IPS-18a (cell line): ENCODE data around the gene BBOX1.

Experiments
- H3K27ac ChIP-seq: one replicate; pipeline ENCODE4 v1.5.1; 2013; ENCODE audit warnings: low read length
- H3K27me3 ChIP-seq: one replicate; pipeline ENCODE4 v1.6.1; 2013; ENCODE audit warnings: mild to moderate bottlenecking, low read length; ENCODE audit not compliant: control insufficient read depth, insufficient read depth
- H3K36me3 ChIP-seq: one replicate; pipeline ENCODE4 v1.6.1; 2013; ENCODE audit warnings: low read depth, low read length; ENCODE audit not compliant: control insufficient read depth
- H3K4me1 ChIP-seq: one replicate; pipeline ENCODE4 v1.6.1; 2013; ENCODE audit warnings: low read depth, low read length; ENCODE audit not compliant: control insufficient read depth
- H3K4me3 ChIP-seq: one replicate; pipeline ENCODE4 v1.5.1; 2013; ENCODE audit warnings: low read length
- H3K9ac ChIP-seq: one replicate; pipeline ENCODE4 v1.6.1; 2013; ENCODE audit warnings: mild to moderate bottlenecking, low read length, moderate library complexity
- H3K9me3 ChIP-seq: one replicate; pipeline ENCODE4 v1.6.1; 2013; ENCODE audit warnings: low read depth, low read length; ENCODE audit not compliant: control insufficient read depth

The BBOX1 gene

DNA sequence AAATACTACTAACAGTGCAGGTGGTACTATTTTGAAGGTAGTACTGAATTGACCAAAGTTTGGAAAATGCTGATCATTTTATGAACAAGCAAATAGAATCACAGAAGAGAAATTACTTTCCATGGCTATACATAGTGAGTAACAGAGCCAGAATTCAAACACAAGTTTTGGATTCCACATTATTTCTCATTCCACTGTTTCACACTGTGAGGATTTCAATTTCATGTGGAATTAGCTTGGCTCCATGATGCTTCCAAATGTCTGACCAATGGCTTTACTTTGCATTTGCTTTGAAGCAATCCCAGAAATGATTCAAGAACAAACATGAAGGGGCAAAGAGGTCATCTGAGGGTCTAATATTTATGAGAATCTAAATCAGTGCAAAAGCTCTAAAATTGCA, 98.1 kb downstream of the BBOX1 start:
- H3K4me3 ChIP-seq: no peak overlapping the region
- H3K36me3 ChIP-seq: no peaks in the 10 kb centered on the region
- H3K9ac ChIP-seq: no peak overlapping the region
- peaks cover 8% of the 10 kb centered on the region for H3K9me3 ChIP-seq
- H3K27me3 ChIP-seq: no peaks in the 10 kb centered on the region
- no peaks in the 10 kb centered on the region for H3K4me1 ChIP-seq
- no peak overlapping the region for H3K27ac ChIP-seq

DNA sequence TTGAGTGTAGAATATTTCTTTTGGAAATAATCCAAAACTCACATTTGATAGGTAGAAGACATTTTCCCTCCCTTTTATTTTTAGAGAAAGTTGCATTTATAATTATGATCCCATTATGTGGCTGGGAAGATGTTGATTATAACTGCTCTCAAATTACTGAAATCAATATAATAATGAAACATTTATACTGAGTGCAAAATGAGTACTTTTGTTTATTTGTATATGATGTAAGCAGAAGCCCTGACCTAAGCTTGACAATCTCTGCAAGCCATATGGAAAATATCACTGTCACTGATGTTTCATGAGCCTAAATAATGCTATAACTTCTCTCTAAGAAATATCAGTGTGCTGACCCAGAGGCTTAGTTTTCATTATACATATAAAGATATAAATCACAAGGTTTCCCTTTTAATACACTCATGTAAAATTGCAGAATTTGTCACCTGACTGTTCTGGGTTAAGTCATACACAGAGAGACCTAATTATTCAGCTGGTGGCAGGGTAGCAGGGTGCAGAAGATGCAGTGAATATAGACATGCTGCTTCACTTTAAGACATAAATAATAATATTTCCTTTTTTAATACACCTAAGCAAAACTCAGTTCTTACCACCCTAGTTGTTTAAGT, 99.2 kb downstream of the BBOX1 start:
- Histone ChIP-seq H3K9me3 (peaks cover 8% of the 10 kb centered on the region), H3K9ac (no peak overlapping the region), H3K36me3 (no peaks in the 10 kb centered on the region), H3K27me3 (no peaks in the 10 kb centered on the region), H3K27ac (no peak overlapping the region), H3K4me3 (no peak overlapping the region), H3K4me1 (no peaks in the 10 kb centered on the region)

- no peaks in the 10 kb centered on the region for H3K4me1 ChIP-seq
- no peak overlapping the region for H3K9ac ChIP-seq
- no peak overlapping the region for H3K4me3 ChIP-seq
- H3K27me3 ChIP-seq: no peaks in the 10 kb centered on the region
- no peak overlapping the region for H3K27ac ChIP-seq
- peaks cover 2% of the 10 kb centered on the region for H3K9me3 ChIP-seq
- H3K36me3 ChIP-seq: no peaks in the 10 kb centered on the region
These were observed 101.0 kb downstream of the BBOX1 start for GRCh38 chr11:27141576-27141975.

- Histone ChIP-seq H3K9ac (no peak overlapping the region), H3K4me3 (no peak overlapping the region), H3K9me3 (no peaks in the 10 kb centered on the region)
These were observed 107.3 kb downstream of the BBOX1 start for GRCh38 chr11:27147916-27148315.

GRCh38 chr11:27148506-27148905, 107.9 kb downstream of the BBOX1 start:
- no peak overlapping the region for H3K27ac ChIP-seq

More at GRCh38 chr11:27147916-27148315, 107.3 kb downstream of the BBOX1 start:
- no peaks in the 10 kb centered on the region for H3K36me3 ChIP-seq
- H3K4me1 ChIP-seq: peaks cover 3% of the 10 kb centered on the region
- H3K27ac ChIP-seq: no peak overlapping the region
- H3K27me3 ChIP-seq: no peaks in the 10 kb centered on the region

DNA sequence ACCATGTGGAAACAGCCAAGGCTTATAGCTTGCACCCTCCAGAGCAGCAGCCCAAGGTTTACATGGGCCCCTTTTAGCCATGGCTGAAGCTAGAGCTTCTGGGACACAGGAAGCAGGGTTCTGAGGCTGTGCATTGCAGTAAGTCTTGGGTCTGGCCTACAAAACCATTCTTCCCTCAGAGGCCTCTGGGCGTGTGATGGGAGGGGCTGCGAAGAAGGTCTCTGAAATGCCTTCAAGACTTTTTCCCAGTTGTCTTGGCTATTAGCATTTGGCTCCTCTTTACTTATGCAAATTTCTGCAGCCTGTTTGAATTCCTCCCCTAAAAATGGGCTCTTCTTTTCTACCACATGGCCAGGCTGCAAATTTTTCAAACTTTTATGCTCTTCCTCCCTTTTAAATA, 109.5 kb downstream of the BBOX1 start:
- Histone ChIP-seq H3K9ac (no peak overlapping the region), H3K27ac (no peak overlapping the region), H3K9me3 (no peaks in the 10 kb centered on the region), H3K4me1 (peaks cover 3% of the 10 kb centered on the region), H3K36me3 (no peaks in the 10 kb centered on the region), H3K27me3 (no peaks in the 10 kb centered on the region), H3K4me3 (no peak overlapping the region)

More at GRCh38 chr11:27148506-27148905, 107.9 kb downstream of the BBOX1 start:
- Histone ChIP-seq H3K27me3 (no peaks in the 10 kb centered on the region), H3K9me3 (no peaks in the 10 kb centered on the region), H3K4me3 (no peak overlapping the region), H3K9ac (no peak overlapping the region), H3K36me3 (no peaks in the 10 kb centered on the region), H3K4me1 (peaks cover 3% of the 10 kb centered on the region)

GRCh38 chr11:27153136-27153535, 112.5 kb downstream of the BBOX1 start:
- no peaks in the 10 kb centered on the region for H3K9me3 ChIP-seq
- H3K27ac ChIP-seq: no peak overlapping the region
- no peak overlapping the region for H3K4me3 ChIP-seq
- H3K9ac ChIP-seq: no peak overlapping the region
- no peaks in the 10 kb centered on the region for H3K36me3 ChIP-seq
- peaks cover 3% of the 10 kb centered on the region for H3K4me1 ChIP-seq
- no peaks in the 10 kb centered on the region for H3K27me3 ChIP-seq

- H3K27ac ChIP-seq: no peak overlapping the region
- H3K4me3 ChIP-seq: no peak overlapping the region
- no peak overlapping the region for H3K9ac ChIP-seq
- H3K36me3 ChIP-seq: no peaks in the 10 kb centered on the region
- H3K27me3 ChIP-seq: no peaks in the 10 kb centered on the region
- no peaks in the 10 kb centered on the region for H3K9me3 ChIP-seq
- H3K4me1 ChIP-seq: no peaks in the 10 kb centered on the region
These were observed 118.1 kb downstream of the BBOX1 start for GRCh38 chr11:27158456-27159334.

DNA sequence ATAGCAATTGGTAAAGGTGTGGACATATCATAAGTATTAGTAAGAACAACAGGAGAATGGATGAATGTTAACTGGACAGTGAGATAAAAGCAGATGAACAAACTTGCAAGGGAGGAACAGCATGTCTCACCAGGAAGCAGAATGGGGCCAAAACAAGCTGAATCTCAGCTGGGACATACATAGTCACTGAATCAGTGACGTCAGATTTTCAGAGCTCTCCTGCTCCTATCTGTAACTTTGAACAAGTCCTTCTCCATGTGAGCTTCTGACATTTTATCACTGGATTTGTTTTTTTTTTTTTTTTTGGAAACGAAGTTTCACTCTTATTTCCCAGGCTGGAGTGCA, 118.7 kb downstream of the BBOX1 start:
- Histone ChIP-seq H3K27ac (no peak overlapping the region), H3K9me3 (no peaks in the 10 kb centered on the region), H3K9ac (no peak overlapping the region), H3K4me3 (no peak overlapping the region), H3K36me3 (no peaks in the 10 kb centered on the region), H3K27me3 (no peaks in the 10 kb centered on the region), H3K4me1 (no peaks in the 10 kb centered on the region)

DNA sequence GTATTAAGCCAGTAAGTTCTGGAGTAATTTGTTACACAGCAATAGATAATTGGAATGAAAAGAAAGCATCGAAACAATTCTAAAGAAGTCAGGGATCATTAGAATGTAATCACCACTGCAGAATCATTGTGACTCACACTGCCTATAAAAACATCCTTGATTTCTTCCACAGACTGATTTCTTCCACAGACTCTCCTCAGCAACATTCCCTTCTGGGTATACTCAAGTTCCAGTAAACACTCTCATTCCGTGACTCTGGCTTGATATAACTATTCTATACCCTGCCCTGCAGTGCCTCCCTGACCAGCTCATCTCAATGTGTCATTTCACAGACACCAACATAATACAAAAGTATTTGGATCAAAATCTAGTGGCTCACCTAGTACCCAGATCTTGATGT, 120.5 kb downstream of the BBOX1 start:
- H3K27me3 ChIP-seq: no peaks in the 10 kb centered on the region
- no peak overlapping the region for H3K9ac ChIP-seq
- no peak overlapping the region for H3K4me3 ChIP-seq
- no peaks in the 10 kb centered on the region for H3K36me3 ChIP-seq
- H3K9me3 ChIP-seq: no peaks in the 10 kb centered on the region
- H3K27ac ChIP-seq: no peak overlapping the region
- H3K4me1 ChIP-seq: no peaks in the 10 kb centered on the region

DNA sequence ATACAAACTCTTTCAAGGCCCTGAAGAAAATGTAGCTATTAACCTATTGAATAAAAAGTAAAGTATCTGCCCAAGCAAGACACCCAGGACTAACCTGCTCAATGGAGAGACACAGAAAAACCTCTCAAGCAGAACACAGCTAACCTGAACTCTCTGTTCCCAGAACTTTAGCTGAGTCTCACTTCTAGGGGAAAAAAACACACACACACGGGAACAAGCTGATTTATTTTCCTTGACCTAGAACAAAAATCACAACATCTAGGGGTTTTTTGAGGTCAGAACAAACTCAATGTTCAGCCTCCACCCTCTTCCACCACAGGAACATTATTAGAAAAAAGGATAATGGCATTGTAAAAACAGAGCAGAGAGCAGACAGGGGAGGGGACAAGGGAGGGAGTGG, 121.6 kb downstream of the BBOX1 start:
- no peak overlapping the region for H3K27ac ChIP-seq
- H3K9me3 ChIP-seq: no peaks in the 10 kb centered on the region
- no peak overlapping the region for H3K4me3 ChIP-seq
- no peaks in the 10 kb centered on the region for H3K27me3 ChIP-seq
- no peak overlapping the region for H3K9ac ChIP-seq
- H3K36me3 ChIP-seq: no peaks in the 10 kb centered on the region
- H3K4me1 ChIP-seq: no peaks in the 10 kb centered on the region

DNA sequence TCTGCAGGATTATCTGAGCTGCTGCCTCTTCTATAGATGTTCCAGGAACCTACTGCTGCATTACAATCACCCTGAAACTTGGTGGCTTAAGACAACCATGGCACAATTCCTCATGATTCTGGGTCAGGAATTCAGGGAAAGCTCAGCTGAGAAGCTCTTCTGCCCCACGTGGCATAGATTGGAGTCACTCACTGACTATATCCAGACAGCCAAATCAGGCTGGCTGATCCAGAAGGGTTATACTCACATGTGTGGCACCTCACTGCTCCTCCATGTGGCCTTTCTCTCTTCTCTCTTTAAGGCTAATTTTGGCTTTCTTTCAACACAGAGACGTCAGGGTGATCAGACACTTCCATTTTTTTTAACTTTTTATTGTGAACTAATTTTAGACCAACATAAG, 125.5 kb downstream of the BBOX1 start:
- Histone ChIP-seq H3K9me3 (no peaks in the 10 kb centered on the region), H3K27ac (no peak overlapping the region), H3K36me3 (no peaks in the 10 kb centered on the region), H3K27me3 (no peaks in the 10 kb centered on the region), H3K4me1 (no peaks in the 10 kb centered on the region), H3K9ac (no peak overlapping the region), H3K4me3 (no peak overlapping the region)
